ENCODE results near the gene MALRD1.

MALRD1 gene

DNA sequence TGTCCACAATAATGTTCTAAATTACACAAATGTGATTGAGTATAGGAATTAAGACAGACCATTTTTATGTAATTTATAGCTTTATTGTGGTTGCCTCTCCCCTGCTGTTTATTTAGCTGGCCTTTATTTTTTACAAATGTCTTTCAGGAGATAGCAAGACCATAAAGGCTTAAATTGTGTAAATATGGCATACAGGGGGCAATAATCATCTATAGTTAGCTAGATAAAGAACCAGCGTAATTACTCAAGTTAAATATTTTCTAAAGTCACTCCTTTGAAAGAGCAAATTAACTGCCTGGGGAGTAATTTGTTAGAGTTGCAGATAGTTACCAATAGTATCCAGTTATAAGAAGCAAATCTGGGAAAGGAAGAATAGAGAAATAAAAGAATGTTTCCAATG lies at the start of gene MALRD1:
MALRD1 (plus strand) TSS at position 313 of the 400 bp plus-strand sequence. CDS start 138 bp downstream, outside the sequence.
- no peak for DNase-seq

GRCh38 chr10:19003341-19003740 lies 45.3 kb upstream of the MALRD1 start:
- DNase-seq, result no peak

- no peak for DNase-seq
Measured at GRCh38 chr10:19012111-19012510, 36.5 kb upstream of the MALRD1 start.

GRCh38 chr10:19014034-19014433 lies 34.6 kb upstream of the MALRD1 start:
- no peak for DNase-seq

DNA sequence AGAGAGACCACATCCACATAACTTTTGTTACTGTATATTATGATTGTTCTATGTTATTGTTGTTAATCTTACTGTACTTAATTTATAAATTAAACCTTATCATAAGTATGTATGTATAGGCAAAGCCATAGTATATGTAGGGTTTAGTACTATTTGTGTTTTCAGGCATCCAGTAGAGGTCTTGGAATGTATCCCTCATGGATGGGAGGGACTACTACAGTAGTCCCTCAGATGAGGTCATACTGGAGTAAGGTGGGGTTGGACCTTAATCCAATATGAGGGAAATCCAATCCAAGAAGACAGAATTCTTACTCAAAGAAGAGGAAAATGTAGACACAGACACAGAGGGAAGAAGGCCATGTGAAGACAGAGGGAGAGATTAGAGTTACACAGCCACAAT lies 34.1 kb upstream of the MALRD1 start:
- DNase-seq, result no peak

DNA sequence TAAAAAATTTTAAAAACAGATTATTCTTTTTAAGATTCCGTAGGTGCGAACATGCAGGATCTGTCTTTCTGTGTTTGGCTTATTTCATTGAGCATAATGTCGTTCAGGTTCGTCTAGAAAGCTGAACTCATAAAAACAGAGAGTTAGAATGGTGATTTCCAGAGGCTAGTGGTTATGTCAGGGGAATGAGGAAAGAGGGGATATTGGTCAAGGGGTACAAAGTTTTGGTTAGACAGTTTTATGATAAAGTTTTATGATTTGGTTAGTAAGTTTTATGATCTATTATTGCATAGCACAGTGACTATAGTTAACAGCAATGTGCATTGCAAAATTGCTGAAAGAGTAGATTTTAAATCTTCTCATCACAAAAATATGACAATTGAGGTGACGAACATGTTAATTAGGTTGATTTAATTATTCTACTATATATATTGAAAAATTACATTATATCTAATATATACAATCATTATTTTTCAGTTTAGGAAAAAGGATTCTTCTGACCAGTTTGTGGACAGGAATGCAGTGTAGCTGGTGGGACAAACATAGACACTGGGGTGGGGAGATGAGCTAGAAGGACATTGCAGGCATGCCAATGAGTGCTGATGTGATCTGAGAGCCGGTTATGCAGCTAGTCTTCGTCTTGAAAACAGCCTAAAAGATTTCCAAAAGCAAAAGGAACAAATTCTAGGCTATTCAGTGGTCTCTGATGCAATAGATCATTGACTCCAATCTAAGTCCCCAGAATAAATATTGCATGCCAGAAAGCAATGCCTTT lies 31.3 kb upstream of the MALRD1 start:
- DNase-seq, result no peak

DNA sequence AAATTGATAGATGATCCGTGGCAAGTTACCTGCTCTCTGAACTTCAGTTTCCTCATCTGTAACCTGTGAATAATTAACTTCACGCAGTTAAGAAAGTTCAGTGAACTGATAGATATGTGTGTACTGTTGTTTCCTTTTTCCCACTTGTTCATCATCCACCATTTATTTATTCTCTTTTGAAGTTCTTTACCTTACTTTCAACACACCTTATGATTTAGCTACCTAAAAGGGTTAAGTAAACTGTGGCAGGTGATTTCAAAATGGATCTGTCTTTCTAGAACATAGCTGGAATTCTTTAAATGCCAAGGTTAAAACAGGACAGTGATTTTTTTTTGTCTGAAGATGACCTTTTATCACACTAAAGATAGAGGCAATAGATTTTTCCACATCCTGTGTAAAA lies 27.4 kb upstream of the MALRD1 start:
- DNase-seq, result no peak

DNA sequence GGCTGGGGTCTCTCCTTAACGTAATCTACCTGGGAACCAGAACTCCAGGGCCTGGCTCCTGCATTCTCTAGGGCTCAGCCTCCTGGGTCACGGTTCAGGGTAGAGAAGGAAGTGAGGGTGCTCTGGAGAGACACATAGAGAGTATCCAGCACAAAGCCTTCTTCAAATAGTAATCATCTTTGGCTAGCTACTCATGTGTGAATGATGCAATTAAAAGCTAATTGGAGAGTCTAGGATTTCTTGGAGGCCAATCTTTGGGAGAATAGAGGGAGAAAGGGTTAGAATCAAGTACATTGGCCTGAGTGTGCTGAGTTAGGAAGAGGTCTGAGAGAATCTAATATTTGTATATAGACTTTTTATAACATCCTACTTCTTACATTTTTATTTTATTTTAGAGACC lies 24.0 kb upstream of the MALRD1 start:
- DNase-seq, result no peak

GRCh38 chr10:19031763-19032162 lies 16.8 kb upstream of the MALRD1 start:
- no peak for DNase-seq

DNA sequence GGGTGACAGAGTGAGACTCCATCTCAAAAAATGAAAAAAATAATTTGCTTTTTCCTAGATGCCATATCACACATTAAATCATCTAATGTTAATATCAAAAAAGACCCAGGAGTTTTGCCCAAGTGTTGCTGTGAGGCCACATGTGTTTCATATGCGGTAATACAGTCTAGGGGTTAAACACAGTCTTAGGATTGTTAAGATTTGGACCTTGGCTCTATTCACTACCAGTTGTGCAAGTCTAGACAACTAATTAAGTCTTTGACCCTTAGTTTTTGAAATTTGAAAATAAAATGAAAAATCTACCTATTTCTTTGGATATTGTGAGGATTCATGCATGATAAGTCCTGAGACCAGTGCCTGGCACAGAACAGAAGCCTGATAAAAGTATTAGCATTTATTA lies 14.9 kb upstream of the MALRD1 start:
- DNase-seq, result no peak

- DNase-seq, result no peak
Measured at GRCh38 chr10:19041171-19041570, 7.4 kb upstream of the MALRD1 start.

- DNase-seq, result no peak
Measured at GRCh38 chr10:19043431-19043830, 5.2 kb upstream of the MALRD1 start.

DNA sequence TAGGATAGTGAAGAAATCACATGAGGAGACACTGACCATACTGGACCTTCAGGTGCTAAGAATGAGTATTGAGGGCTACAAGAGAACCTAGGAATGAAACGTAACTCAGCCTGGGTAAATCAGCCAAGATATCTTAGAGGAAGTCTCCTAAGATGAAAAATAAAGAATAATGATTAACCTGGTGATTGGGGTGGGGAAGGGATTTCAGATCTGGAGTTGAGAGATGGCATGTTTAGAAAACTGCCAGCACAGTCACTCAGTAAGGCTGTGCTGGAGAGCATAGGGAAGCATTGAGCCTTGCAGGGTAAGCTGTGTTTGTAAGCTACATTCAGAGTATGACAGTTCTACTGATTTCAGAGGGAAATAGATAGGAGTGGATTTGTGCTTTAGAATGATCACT lies 1.9 kb upstream of the MALRD1 start:
- DNase-seq, result no peak

- DNase-seq, result no peak
Measured at GRCh38 chr10:19048891-19049290, 290 bp downstream of the MALRD1 start.

- DNase-seq, result no peak
Measured at GRCh38 chr10:19049567-19049966, 966 bp downstream of the MALRD1 start.

DNA sequence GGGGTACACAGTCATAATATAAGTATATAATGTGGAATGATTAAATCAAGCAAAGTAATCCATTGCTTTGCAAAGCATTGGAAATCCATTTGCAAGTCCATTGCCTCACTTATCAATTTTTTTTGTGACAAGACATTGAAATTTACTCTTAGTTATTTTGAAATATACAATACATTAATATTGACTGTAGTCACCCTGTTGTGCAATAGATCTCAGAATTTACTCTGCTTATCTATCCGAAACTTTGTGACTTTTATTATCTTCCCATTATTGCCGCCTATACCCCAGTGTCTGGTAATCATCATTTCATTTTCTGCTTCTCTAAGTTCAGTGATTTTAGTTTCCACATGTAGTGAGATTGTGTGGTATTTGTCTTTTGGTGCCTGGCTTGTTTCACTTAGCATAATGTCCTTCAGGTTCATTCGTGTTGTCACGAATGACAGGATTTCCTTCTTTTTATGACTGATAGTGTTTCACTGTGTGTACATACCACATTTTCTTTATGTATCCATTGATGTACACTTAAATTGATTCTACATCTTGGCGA lies 5.8 kb downstream of the MALRD1 start:
- no peak for DNase-seq

GRCh38 chr10:19058046-19058445 lies 9.4 kb downstream of the MALRD1 start:
- no peak for DNase-seq

DNA sequence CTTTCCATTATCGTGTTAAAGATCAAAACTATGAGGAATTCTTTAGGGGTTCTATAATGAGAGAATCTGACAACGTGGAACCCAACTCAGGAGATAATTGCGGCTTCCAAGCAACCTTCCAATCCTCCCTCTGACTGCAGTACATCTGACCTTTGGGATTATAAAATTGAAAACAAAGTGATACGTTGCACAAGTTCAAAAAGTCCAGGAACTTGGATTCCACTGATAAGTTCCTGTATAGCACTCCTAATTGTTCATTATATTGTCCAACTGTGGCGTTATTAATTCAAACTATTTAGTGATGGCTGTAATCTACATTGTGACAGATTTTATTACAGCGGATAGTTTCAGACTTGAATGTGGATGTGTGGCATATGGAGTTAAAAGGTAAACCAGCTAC lies 15.4 kb downstream of the MALRD1 start:
- no peak for DNase-seq

- DNase-seq, result no peak
Measured at GRCh38 chr10:19071946-19072345, 23.3 kb downstream of the MALRD1 start.

DNA sequence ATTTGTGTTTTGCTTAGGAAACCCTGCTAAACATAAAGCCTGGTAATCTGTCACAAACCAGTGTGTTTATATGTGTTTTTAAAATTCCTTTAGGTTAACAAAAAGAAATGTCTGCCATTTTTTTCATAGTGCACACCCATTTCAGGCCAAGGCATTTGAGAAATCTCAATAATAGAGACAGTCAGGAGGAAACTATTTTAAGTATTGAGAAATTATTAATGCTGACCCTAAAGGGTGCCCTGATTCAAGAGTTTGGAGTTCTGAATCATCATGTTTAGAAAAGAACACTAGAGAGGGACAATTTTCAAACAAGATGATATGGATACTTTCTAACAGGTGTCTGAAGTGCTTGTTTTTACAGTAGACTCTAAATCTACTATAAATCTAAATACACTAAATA lies 28.7 kb downstream of the MALRD1 start:
- DNase-seq, result no peak

DNA sequence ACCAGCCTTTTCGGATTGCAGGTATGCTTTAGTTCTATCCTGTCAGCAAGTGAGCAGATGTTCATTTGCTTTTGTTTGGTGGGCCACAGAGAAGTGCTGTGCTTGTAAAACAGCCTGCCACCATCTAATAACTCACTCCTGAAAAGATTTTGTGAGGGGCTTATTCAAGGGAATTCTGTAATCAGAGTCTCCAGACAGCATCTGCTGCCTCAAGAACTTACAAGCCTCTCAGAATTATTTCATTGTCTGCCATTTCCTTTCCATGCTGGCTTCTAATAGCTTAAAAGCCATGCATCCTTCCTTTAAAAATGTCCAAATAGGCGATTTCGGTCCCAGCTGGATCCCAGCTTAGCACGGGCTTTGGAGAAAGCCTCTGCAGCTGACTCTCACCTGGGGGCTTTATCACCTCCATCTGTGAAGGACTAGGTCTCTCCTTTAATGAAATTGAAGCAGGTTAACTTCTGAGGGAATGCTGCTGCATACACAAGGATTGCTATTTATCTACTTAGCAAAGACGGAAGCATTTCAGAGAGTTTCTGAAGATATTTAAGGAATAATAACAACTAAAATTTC lies 48.0 kb downstream of the MALRD1 start:
- DNase-seq, result no peak

DNA sequence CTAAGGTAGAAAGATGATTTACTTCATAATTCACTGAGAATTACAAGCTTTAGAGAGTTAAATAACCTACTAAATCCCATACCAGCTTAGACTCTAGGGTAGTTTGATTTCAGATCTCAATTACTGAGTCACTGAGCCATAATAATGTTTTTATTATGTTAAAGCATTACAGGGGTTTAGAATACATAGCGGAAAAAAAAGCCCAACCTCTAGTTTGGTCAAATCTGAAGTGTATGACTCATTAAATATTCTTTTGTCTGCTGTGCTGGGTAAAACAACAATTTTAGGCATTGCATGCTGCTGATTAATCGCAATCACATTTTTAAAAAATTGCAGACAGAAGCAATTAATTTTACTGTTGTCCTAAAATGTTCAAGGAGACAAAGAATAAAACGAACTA lies 48.5 kb downstream of the MALRD1 start:
- no peak for DNase-seq

GRCh38 chr10:19098803-19099202 lies 50.2 kb downstream of the MALRD1 start:
- no peak for DNase-seq

DNA sequence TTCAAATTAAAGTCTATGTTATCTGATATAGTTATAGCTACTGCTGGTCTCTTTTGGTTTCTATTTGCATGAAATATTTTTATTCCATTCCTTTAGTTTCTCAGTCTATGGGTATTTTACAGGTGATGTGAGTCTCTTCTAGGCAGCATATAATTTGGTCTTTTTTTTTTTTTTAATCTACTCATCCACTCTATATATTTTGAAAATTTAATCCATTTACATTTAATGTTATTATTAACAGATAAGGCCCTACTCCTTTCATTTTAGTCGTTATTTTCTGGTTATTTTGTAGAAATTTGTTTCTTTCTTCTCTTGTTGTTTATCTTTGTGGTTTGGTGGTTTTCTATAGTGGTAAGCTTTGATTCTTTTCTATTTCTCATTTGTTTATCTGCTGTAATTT lies 58.8 kb downstream of the MALRD1 start:
- DNase-seq, result no peak
